Measurements from ENCODE around the gene LRRC8B. TPM values are rescaled to one million over a fixed set of nuclear protein-coding genes. Genes with fewer than 3 reads are reported as not detected.
"Not testable (repeated sequence)": the region's sequence is repeated elsewhere in the genome, so short reads cannot be mapped to it uniquely, and the experiment has no call there.

LRRC8B gene
- 1.1 and 10.3 TPM in 2 replicates for total RNA-seq (2014; rRNA removed; shearing (Covaris generic); ENCODE audit: low replicate concordance)

GRCh38 chr1:89524369-89525168, at the start of gene LRRC8B:
TSS of gene LRRC8B (plus strand) at chr1:89524829. CDS start at chr1:89582651, 57,822 bp downstream.
- no peaks in the 10 kb centered on the region for H3K36me3 ChIP-seq
- no peaks in the 10 kb centered on the region for H3K9me3 ChIP-seq
- peak; percentile 88 for DNase-seq
- no peaks in the 10 kb centered on the region for H3K27me3 ChIP-seq
- H3K4me3 ChIP-seq = peak within 1 kb of the TSS; percentile 66

GRCh38 chr1:89475269-89475668, 49.4 kb upstream of the LRRC8B start:
- DNase-seq = no peak
- Histone ChIP-seq H3K9me3 (peaks cover 5% of the 10 kb centered on the region), H3K4me3 (no peak overlapping the region), H3K36me3 (no peaks in the 10 kb centered on the region), H3K27me3 (no peaks in the 10 kb centered on the region)

DNA sequence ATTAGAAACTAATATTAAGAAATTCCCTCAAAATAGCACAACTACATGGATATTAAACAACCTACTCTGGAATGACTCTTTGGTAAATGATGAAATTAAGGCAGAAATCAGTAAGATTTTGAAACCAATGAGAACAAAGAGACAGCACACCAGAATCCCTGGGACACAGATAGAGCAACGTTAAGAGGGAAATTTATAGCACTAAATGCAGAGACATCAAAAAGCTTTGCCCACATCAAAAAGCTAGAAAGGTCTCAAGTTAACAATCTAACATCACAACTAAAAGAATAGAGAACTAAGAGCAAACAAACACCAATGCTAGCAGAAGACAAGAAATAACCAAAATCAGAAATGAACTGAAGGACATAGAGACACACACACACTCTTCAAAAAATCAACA, 48.6 kb upstream of the LRRC8B start:
- Histone ChIP-seq H3K27me3 (no peaks in the 10 kb centered on the region), H3K36me3 (no peaks in the 10 kb centered on the region)

DNA sequence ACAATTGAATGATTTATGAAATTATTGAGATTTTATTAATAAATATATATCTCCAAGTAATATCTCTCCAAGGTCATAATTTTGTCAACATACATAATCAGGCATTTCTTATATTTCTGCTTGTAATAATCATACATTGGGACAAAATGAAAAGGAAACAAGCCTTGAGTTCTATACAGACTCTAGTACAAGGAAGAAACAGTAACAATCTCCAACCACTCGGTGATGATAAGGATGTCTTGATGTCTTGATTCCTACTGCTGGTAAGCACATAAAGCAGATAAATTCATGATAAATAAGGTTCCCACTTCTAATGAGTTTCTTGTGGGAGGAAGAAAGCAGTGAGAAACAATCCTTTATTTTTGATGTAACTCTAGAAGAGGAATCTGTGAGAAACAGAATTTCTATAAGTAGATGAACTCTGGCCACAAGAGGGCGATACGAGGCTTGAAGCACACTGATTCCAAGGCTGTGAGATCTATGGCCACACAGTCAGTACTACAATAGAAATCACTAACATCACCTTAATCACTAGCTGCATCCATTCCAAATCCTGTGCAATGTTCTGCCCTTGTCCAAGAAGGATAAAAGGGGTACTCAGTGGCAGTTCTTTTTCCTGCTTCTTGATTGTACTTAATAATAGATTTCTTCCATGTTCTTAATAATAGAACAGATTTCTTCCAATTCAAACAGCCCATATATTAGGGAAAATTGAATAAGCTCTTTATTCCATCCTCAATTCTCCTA, 41.4 kb upstream of the LRRC8B start:
- Histone ChIP-seq H3K4me3 (no peak overlapping the region), H3K27me3 (no peaks in the 10 kb centered on the region), H3K36me3 (no peaks in the 10 kb centered on the region), H3K9me3 (peaks cover 2% of the 10 kb centered on the region; the same call in 1 of the 2 replicates)
- peak; percentile 21 for DNase-seq

More for the DNA sequence above, 48.6 kb upstream of the LRRC8B start:
- no peak for DNase-seq
- Histone ChIP-seq H3K9me3 (peaks cover 5% of the 10 kb centered on the region), H3K4me3 (no peak overlapping the region)

DNA sequence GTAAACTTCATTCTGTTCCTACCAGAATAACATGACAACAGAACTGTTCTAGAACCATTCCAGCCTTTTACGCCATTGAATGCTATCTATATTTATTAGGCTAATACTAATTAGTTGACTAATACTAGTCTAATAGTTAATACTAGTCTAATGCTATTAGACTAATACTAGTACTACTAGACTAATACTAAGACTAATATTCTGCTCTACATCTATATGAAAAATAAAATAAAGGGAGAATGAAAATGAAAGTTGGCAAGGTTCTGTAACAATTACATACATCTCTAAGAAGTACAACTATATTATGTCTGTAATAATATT, 40.9 kb upstream of the LRRC8B start:
- Histone ChIP-seq H3K9me3 (peaks cover 2% of the 10 kb centered on the region; the same call in 1 of the 2 replicates), H3K4me3 (no peak overlapping the region), H3K27me3 (no peaks in the 10 kb centered on the region), H3K36me3 (no peaks in the 10 kb centered on the region)
- no peak for DNase-seq

- H3K9me3 ChIP-seq = peaks cover 2% of the 10 kb centered on the region; the same call in 1 of the 2 replicates
- H3K4me3 ChIP-seq = no peak overlapping the region
- no peaks in the 10 kb centered on the region for H3K36me3 ChIP-seq
- H3K27me3 ChIP-seq = no peaks in the 10 kb centered on the region
- no peak for DNase-seq
Measured at GRCh38 chr1:89484092-89485038, 40.3 kb upstream of the LRRC8B start.

DNA sequence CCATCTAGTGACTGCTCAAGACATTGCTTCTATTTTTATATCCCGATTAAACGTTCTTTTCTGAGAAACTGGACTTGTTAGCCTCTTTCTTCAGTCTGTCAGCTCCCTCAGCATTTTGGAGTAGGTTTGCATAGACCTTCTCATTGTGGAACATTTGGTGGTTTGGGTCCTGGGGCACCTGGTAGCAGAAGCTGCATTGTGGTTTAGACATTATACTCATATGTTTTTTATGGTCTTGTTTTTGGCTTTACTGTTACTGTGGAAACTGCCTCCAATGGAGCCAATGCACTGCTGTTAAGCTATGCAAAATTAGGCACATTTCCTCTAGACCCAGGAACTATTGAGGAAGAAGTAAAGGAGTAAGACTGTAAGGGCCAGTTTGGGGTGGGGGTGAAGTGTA, 36.7 kb upstream of the LRRC8B start:
- H3K9me3 ChIP-seq = no peaks in the 10 kb centered on the region
- DNase-seq = no peak
- H3K4me3 ChIP-seq = no peak overlapping the region
- H3K27me3 ChIP-seq = no peaks in the 10 kb centered on the region
- H3K36me3 ChIP-seq = no peaks in the 10 kb centered on the region

- no peaks in the 10 kb centered on the region for H3K36me3 ChIP-seq
- peak; percentile 83 for DNase-seq
- H3K9me3 ChIP-seq = no peaks in the 10 kb centered on the region
- no peak overlapping the region for H3K4me3 ChIP-seq
- H3K27me3 ChIP-seq = no peaks in the 10 kb centered on the region
Measured at GRCh38 chr1:89489047-89489729, 35.4 kb upstream of the LRRC8B start.

DNA sequence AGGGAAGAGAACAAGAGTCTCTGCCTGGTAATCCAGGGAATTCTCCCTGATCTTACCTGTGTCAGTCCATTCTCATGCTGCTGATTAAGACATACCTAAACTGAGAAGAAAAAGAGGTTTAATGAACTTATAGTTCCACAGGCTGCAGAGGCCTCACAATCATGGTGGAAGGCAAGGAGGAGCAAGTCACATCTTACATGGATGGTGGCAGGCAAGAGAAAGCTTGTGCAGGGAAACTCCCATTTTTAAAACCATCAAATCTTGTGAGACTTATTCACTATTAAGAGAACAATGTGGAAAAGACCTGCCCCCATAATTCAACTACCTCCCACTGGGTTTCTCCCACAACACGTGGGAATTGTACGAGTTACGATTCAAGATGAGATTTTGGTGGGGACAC, 34.2 kb upstream of the LRRC8B start:
- H3K27me3 ChIP-seq = no peaks in the 10 kb centered on the region
- H3K4me3 ChIP-seq = no peak overlapping the region
- 0 out of 2 replicates have a peak, but pooled peaks cover 3% of the 10 kb centered on the region for H3K9me3 ChIP-seq
- H3K36me3 ChIP-seq = no peaks in the 10 kb centered on the region
- no peak for DNase-seq

DNA sequence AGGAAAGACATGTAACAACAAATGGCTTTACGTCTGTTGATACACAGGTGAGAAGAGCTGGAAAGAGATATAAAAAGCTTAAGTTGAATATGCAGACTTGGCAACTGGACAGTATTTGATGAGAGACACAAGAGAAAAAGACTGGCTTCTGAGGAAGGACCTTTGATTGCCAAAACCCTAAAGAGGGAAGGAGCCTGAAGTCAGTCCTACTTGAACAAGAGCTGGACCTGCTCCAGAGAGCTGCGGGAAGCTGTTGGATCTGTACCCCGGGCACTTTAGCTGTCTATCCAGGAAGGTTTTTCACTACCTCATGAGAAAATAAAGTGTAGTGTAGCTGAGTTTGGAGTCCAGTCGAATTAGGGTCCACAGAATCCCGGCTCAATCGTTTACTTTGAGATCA, 25.3 kb upstream of the LRRC8B start:
- Histone ChIP-seq H3K4me3 (no peak overlapping the region), H3K9me3 (0 out of 2 replicates have a peak, but pooled peaks cover 3% of the 10 kb centered on the region), H3K27me3 (0 out of 2 replicates have a peak, but pooled peaks cover 2% of the 10 kb centered on the region), H3K36me3 (no peaks in the 10 kb centered on the region)
- peak; percentile 58 for DNase-seq

DNA sequence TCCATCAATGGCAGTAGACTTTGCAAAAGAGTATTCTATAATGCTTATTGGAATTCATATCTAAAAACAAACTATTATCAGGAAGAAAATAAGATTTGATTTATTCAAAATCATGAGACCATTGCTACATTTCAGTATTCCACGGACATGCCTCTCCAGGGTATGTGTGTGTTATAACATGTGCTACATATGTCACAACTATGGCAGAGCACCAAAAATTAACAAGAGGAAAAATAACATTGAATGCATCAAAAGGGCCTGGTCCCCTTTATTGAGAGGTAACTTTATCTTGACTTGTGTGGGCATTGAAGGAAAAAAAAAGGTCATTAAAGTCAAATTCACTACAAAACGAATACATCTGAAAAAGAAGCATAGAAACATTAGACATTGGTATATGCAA, 22.6 kb upstream of the LRRC8B start:
- H3K9me3 ChIP-seq = no peaks in the 10 kb centered on the region
- 0 out of 2 replicates have a peak, but pooled peaks cover 2% of the 10 kb centered on the region for H3K27me3 ChIP-seq
- no peaks in the 10 kb centered on the region for H3K36me3 ChIP-seq
- H3K4me3 ChIP-seq = no peak overlapping the region
- no peak for DNase-seq

- DNase-seq = no peak
- H3K4me3 ChIP-seq = no peak overlapping the region
- 0 out of 2 replicates have a peak, but pooled peaks cover 2% of the 10 kb centered on the region for H3K27me3 ChIP-seq
- no peaks in the 10 kb centered on the region for H3K9me3 ChIP-seq
- no peaks in the 10 kb centered on the region for H3K36me3 ChIP-seq
Measured at GRCh38 chr1:89502895-89503294, 21.7 kb upstream of the LRRC8B start.

- Histone ChIP-seq H3K9me3 (no peaks in the 10 kb centered on the region), H3K36me3 (no peaks in the 10 kb centered on the region), H3K27me3 (0 out of 2 replicates have a peak, but pooled peaks cover 2% of the 10 kb centered on the region), H3K4me3 (no peak overlapping the region)
- no peak for DNase-seq
Measured at GRCh38 chr1:89503690-89504089, 20.9 kb upstream of the LRRC8B start.

- not testable (repeated sequence) for DNase-seq, H3K9me3 ChIP-seq, H3K36me3 ChIP-seq, H3K4me3 ChIP-seq, H3K27me3 ChIP-seq
Measured at GRCh38 chr1:89510061-89510460, 14.6 kb upstream of the LRRC8B start.

GRCh38 chr1:89512996-89513720, 11.5 kb upstream of the LRRC8B start:
- H3K36me3 ChIP-seq = no peaks in the 10 kb centered on the region
- H3K4me3 ChIP-seq = no peak overlapping the region
- no peaks in the 10 kb centered on the region for H3K27me3 ChIP-seq
- DNase-seq = no peak
- no peaks in the 10 kb centered on the region for H3K9me3 ChIP-seq

All from MG63 (cell line).